TTC549 (cell line): ENCODE measurements around the gene ORC5.
A peak's percentile ranks its signal among the peaks of the same experiment; 100 is the strongest.
"Not testable (repeated sequence)": the region's sequence is repeated elsewhere in the genome, so short reads cannot be mapped to it uniquely, and the experiment has no call there.

Experiments used
- FAIRE-seq: peaks from 2 replicates; lab custom pipeline; 2012; peaks lifted over from hg19 to GRCh38; lab: Jason Lieb, UNC

ORC5 gene

DNA sequence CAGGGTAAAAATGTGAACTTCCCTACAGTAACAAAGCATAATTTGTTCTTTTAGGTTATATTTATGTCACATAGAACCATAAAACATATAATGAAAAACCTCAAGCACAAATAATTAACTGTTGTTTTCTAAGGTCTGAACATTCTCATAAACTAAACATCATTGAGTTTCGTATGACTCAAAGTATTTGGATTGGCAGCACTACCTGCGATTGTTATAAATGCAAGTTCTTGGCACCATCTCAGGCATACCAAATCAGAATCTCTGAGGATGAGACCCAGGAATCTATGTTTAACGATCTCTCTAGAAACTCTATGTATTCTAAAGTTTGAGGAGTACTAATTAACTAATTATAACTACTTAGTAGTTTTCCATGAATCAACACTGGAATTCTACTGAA lies 22.5 kb downstream of the ORC5 start:
- FAIRE-seq, result no peak

DNA sequence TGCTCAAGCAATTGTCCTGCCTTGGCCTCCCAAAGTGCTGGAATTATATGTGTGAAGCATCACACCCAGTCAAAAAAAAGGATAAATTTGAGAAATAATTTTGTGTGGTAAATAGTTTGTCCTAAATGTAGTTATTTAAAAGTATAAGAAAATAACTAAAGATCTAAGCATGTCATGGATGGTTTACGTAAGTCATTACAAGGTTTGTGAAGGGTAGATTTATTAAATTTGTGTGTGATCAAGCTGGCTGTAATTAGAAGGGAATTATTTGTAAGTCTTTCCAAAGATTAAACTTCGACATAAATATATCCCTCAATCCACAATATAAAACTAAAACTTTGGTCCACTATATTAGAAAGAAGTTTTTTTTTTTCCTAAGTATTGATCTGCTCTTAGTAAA lies 28.6 kb downstream of the ORC5 start:
- FAIRE-seq, result no peak

DNA sequence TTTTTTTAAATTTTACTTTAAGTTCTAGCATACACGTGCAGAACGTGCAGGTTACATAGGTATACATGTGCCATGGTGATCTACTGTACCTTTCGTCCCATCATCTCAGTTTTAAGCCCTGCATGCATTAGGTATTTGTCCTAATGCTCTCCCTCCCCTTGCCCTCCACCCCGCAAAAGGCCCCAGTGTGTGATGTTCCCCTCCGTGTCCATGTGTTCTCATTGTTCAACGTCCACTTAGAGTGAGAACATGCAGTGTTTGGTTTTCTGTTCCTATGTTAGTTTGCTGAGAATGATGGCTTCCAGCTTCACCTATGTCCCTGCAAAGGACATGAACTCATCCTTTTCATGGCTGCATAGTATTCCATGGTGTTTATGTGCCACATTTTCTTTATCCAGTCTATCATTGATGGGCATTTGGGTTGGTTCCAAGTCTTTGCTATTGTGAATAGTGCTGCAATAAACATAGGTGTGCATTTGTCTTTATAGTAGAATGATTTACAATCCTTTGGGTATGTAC lies 30.2 kb downstream of the ORC5 start:
- FAIRE-seq, result not testable (repeated sequence)

GRCh38 chr7:104176332-104176731 lies 31.5 kb downstream of the ORC5 start:
- FAIRE-seq, result no peak

DNA sequence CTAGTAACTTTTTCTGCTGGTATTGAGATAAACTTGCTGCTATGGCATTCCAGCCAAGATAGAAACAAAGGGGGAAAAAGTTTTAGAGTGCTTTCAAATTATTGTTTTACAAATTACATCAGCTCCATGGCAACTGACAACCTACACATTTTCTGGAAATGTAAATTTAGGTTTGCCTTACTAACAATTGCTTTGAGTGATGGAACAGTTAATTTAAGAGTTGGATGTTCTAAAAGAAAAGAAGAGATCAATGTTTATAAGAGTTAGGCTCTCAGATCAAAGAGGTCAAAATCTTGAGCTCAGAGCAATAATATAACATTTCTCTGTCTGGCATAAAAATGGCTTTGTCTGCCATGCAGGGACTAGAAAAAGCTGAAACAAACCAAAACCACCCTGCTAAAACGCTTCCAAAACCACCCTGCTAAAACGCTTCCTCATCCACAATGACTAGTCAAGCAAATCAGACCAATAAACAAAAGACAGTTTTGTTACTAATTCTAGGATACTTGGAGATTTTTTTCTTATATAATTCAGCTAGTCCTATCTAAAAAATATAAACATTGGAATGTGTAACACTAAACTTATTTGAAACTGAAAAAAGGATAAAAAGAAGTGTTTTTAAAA lies 32.3 kb downstream of the ORC5 start:
- no peak for FAIRE-seq

DNA sequence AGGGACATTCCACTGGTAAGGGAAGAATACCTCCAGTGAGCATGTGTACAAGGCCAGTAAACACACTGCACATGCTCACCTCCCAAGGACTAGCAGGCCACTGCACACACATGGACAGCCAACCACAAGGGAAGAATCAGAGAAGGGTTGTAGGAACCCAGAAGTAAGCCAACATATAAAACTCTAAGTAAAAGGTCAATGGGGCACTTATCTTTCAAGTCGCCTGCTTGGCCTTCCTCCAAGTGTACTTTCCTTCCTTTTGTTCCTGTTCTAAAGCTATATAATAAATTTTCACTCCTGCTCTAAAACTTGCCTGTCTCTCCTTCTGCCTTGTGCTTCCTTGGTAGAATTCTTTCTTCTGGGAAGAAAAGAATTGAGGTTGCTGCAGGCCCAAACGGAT lies 33.0 kb downstream of the ORC5 start:
- FAIRE-seq, result no peak

- no peak for FAIRE-seq
Observed at GRCh38 chr7:104162081-104162480, 45.7 kb downstream of the ORC5 start.

GRCh38 chr7:104161244-104161643 lies 46.6 kb downstream of the ORC5 start:
- FAIRE-seq, result no peak

DNA sequence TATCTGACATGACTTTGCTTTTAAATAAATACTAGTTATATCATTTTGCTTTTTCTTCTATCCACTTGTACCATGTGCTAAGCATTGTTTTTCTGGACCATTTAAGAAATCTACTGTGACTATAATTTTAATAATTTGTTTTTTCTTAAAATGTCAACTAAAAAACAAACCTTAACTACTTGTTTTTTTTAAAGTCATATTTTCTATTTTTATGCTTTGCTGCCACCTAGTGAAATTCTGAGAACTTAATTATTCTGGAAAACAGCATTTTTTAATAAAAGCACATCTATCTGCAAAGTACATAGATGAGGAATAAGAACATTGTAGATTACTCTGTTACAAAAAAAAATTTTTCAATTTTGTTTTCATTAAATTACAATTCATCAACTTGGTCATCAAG lies 47.4 kb downstream of the ORC5 start:
- peak; percentile 86 for FAIRE-seq

GRCh38 chr7:104156842-104157277 lies 51.0 kb downstream of the ORC5 start:
- peak; percentile 88 for FAIRE-seq

DNA sequence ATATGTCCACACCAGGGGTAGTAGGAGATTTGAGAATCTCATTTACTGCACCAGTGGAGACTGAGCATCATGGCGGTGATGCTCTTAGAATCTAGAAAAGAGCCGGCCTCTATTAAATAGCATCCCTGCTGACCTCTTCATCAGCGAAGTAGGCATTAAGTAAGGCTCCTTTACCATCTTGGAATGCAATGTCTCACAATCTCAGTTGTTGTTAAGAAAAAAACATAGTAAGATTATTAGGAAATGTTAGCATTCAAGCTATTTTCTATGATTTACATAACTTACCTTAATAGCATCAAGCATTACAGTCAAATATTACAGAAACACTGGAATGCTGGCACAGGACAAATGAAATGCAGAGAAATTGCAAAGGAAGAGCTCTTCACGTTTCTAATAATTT lies 54.5 kb downstream of the ORC5 start:
- no peak for FAIRE-seq

DNA sequence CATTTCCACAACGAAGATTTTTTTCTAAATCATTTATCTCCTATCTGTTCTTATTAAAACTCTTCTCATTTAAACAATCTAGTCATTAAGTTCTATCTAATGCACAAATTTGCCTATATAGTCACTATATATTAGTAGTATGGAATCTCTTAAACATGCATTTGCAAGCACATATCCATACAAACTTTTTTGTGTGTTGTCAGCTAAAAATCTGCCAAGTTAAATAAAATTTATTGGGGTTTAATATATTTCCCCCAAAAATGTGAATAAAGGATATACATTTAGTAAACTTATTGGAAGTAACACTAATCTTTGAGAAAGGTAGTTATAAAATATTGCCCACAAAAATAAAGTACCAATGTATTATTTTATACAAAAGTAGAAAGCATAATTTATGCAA lies 55.3 kb downstream of the ORC5 start:
- FAIRE-seq, result no peak

DNA sequence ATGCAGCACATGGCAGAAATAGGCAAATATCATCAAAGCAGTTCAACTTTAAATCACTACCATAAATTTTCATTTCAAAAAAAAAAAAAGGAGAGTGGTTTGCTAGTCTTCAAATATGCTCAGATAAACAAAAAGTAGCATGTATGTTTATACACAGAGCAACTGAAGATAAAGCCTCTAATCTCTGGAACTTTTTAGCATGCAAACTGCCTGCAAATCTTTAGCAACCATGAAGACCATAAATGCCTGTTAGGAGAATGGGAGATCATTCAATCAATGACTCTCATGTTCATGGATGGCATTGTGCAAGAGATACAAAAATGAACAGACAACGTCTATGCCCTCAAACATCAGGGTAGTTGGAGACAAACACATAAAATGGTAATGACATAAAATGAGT lies 57.3 kb downstream of the ORC5 start:
- FAIRE-seq, result no peak

DNA sequence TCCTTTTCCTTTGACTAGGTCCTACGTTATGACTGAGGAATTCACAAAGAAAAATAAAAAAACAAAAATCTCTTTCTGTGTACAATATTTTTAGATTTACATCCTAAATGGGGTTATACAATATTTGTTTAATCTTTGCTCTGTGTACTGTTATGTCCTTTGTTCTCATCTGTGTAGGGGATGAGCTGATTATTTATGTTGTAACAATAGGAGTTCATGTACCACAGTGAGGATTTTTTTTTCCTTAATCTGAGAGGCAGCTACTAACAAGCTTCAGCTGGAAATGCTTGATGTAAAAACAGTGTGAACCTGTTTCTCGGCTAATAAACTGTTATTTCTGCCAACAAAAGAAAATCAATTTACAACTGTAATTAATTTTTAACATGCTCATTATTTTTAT lies 58.0 kb downstream of the ORC5 start:
- no peak for FAIRE-seq

GRCh38 chr7:104142147-104142546 lies 65.7 kb downstream of the ORC5 start:
- no peak for FAIRE-seq

- FAIRE-seq, result no peak
Observed at GRCh38 chr7:104137971-104138370, 69.8 kb downstream of the ORC5 start.

DNA sequence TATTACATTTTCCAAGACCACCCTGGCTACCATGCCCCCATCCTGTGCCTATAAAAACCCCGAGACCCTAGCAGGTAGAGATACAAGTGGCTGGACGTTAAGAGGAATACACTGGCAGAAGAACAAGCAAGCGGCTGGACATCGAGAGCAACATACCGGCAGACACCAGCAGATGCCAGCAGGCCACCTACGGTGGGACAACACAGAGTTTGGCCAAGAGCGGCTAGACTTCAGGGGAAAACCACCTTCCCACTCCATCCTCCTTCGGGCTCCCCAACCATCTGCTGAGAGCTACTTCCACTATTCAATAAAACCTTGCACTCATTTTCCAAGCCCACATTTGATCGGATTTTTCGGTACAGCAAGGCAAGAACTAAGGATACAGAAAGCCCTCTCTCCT lies 70.3 kb downstream of the ORC5 start:
- no peak for FAIRE-seq

DNA sequence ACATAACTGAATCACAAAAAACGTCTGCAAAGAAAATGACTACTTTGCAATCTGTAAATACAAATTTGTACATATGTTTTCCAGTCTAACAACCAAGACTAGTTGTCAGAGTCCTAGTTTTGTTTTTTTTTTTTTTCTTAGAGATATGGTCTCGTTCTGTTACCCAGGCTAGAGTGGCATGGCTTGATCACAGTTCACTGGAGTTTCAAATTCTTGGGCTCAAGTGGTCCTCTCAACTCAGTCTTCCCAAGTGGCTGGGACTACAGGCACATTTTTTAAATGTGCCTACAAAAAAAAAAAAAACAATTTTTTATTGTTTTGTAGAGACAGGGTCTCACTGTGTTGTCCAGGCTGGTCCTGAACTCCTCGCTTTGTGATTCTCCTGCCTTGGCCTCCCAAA lies 70.8 kb downstream of the ORC5 start:
- FAIRE-seq, result no peak

DNA sequence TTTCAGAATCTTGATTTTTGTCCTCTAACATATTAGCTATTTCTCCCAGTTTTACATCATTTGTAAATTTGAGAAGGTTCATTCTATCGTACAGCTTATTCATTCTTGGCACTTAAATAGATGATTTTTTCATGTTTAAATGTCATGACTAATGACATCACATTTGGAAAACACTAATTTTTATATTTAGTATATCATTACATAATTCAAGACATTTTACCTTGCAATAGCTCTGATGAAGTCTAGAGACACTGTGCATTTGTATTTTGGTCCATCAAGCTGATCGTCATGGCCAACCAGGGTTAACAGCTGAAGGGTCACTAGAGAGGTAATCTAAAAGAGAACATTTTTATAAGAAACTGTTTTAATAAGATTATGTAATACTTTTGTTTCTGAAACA lies 71.3 kb downstream of the ORC5 start:
- no peak for FAIRE-seq

- FAIRE-seq, result no peak
Observed at GRCh38 chr7:104135760-104136558, 71.9 kb downstream of the ORC5 start.

DNA sequence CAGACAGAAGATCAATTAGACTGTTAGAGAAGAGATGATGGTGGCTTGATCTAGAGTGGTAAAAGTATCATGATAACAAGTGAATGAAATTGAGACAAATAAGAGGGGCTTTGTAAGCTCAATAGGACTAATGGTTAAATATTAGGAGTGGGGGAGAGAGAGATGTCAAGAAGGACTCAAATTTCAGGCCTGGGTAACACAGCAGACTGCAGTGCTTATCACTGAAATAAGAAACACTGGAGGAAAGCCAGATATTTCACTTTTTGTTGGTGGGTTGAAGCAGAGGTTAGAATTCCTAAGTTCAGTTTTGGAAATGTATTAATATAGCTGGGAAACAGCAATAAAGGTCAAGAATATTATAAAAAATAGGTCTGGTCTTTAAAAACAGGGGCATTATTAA lies 74.6 kb downstream of the ORC5 start:
- FAIRE-seq, result no peak

DNA sequence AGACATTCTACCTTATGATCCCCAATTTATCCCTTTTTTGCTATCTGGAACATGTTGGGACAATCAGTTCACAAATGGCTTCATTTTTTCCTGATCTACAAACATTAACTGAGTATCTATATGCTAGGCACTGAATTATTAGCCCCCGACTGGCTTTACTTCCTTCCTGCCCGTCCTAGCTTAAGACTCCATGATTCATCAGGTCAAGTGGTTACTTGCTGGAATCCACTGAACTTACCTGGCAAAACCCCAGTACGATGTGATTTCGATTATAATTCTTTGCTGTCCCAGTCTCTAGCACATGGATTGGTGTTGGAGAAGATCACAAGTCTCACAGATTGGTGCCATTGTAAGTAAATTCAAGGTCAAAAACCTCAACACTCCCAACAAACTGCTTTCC lies 77.1 kb downstream of the ORC5 start:
- no peak for FAIRE-seq

DNA sequence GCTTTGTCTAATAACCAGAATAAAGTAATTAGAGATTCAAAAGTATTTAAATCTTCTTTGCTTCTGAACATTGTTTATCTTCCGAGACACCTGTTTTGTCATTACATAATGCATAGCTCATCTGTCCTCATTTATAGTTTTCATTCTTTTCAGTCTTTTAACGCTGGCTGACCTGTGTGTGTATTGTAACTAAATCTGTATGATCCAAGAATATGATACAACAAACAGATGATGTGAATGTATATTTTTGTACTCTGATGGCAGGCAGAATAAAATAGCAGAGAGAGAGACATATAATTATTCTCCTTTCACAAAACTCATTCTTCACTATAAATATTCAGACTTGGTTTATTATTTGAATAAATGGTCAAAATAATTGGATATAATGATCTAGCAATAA lies 80.6 kb downstream of the ORC5 start:
- no peak for FAIRE-seq

- FAIRE-seq, result no peak
Observed at GRCh38 chr7:104126411-104126841, 81.4 kb downstream of the ORC5 start.
